ENCODE data around the gene COG5.
"Not testable (repeated sequence)": the region's sequence is repeated elsewhere in the genome, so short reads cannot be mapped to it uniquely, and the experiment has no call there.

COG5 gene

DNA sequence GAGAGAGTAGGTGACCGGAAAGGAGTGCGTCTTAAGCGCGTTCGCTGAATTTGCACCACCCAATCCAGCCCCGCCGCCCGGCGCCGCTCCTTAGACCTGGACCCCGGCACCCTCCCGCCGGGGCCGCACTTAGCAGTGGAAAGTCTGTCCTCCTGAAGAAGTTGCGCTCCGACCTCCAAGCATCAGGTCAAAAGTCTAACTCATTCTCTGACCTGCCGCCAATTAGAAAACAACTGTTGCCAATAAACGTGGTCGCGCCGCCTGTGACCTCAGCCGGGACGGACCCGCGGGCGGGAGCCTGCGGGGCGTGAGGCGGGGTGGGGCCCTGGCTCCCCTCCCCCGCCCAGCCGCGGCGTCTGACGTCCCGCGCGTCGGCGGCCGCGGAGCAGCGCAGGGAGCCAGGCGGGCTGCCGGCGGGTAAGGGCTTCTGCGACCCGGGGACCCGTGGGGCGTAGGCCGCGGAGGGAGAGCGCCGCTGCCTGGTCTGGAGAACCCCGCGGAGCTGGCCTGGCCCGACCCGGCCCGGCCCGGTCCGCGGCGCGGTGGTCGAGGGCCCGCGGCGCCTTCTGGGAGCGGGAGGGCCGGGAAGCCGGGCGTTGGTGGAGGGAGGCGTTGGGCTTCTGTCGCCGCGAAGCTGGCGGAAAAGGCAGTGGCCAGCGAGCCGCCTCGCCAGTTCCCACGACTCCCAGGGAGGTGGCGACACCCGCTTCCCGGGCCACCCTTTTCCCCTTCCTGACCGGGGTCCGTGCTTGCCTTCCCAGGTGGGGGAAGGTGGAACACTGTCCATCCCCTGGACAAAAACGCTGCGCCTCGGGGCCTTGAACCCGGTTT lies 16.4 kb upstream of the COG5 start, which contains the start of gene BCAP29:
Gene BCAP29 (plus strand): TSS at position 362 of the 831 bp plus-strand sequence. CDS start 527 bp downstream, outside the sequence.
- peak; percentile 54 for DNase-seq

DNA sequence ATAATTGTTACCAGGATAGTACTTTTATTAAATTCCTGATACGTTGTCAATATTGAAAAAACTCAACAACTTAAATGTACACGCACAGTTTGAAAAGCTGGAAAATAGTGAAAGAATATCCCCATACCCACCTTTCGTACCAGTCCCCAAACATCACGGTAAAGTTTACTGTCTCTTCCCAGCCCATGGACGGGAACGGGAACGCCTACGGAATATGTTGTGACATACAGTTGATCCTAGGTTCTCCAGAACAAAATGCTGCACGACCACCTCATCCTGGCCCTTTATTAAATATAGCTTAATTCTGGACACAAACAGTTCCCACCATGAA lies 15.8 kb upstream of the COG5 start:
- no peak for DNase-seq

DNA sequence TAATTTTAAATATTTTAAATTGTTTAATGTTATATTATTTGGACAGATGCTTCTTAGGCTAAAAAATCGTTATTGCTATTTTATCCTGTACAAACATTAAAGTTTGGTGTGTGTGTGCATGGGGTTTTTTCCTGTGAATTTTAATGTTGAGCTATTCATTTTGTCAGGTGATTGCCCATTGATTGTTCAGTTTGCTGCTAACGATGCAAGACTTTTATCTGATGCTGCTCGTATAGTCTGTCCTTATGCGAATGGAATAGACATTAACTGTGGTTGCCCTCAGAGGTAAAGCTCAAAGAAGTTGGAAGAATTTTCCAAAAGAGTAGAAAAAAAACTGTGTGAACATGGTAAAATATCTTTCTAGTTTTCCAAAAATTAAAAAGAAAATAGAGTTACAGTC lies 9.8 kb upstream of the COG5 start:
- no peak for DNase-seq

DNA sequence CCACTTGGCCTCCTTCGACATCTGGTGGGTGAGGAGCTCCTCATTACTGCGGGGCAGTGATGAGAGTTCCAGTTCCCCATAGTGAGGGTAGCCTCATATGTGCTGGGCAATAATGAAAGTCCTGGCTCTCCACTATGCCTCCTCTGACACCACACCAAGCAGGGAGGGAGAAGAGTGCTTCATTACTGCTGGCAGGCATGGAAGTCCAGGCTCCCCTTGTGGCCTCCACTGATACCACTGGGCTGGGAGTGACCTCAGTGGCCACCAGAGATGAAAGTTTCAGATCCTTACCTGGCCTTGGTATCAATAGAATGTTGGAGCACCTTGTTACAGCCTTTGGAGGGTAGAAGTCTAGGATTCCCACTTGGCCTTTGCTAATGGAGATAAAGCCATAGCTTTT lies 6.6 kb upstream of the COG5 start:
- no peak for DNase-seq

DNA sequence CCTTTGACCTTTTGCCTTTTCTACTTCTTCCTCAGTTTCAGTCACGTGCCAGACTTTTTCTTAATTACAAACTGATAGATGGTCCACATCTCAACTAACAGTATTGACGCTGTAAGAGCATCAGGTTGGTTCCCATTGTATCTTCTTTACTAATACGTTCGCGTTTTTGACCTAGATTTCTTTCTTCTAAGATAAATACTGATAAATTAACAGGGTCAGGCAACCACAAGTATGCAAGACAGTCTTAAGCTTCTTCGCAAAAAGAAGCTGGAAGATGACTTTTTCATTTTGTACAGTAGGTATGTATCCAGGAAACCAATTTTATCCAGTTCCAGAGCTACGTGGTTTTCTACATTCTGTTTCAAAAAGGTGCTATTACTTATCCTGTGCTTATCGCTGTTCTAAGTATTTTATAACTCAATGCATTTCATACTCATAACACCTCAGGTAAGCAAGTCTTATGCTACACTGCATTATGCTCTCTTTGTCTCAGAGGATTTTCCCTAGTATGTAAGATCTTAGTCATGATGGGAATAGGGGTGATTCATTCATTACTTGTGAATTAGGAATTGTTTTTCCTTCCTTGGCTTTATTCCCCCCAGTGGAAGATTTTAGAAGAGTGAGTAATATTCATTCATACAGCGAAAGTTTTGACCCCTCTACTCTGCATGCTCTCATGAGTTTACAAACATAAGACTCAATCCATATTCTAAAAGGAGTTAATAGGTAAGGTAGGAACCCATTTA lies 1.0 kb upstream of the COG5 start:
- peak; percentile 88 for DNase-seq

DNA sequence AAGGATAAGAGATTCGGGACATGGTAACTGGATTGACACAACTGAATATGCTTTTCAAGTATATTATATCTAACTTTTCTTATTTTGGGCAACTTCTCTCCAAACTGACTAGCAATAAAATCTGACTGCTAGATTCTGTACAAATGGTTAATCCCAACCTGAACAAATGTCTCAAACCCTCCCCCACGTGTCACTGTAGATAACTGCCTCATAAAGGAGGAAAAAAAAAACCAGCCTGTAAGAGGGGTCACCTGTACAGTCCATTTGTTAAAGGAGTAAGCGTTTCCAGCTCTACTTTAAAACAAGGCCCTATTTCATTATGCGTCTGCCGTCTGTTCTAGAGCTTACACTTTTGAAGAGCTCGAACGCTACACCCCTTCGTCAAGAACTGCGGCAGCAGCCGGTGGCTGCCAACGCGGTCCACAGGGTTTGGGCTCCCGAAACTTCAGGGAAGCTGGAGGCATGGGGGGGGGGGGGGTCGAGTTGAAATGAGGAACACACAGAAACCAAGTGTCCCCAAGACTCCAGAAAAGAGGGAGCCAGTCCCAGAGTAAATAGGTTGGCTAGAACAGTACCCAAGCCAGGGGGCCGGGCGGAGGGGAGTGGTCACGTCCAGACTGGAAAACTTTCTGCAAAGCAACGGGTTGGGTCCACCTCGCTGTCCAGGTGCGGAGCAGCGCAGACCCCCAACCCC lies 492 bp downstream of the COG5 start:
- DNase-seq, result peak; percentile 27

DNA sequence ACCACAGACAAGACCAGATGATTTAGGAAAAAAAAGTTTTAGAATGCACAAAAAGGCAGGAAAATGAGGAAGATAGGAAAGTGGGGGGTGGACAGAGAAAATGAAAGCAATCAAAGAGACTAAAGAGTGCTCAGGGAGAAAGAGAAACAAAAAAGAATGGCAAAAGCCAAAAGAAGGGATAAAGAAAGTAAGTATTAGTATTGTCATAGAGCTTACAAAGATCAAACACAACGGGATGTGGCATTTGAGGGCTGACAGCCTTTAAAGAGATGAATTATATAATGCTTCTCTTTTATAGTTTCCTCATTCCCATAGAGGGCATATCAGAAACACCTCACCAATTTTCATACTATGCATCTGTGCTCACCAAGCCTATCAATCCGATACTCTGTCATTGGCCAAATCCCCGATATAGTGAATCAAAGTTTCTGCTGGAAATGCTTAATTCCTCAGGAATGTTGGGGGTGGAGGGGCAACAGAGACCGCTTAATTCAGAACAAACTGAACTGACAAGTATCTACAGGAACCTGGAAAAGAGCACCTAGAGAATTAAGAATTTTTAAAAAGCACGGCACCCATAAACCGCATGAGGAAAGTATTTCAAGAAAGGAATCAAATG lies 2.7 kb downstream of the COG5 start:
- peak; percentile 60 for DNase-seq

DNA sequence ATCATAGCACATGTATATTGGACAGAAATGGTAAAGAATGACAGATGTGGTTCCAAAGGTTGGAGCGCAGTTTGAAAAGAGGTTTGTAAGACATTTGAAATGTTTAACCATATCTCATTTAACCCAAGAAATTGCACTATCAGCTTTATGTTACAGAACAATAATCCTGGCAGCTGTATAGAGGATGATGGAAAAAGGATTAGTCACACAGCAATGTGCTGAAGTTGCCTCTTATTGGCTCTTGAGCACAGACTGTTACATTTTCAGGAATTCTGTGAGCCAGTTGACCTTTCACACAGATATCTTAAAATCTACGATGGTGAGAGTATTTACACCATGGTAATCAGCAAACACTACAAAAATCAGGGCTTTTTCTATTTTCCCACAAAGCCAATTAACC lies 3.9 kb downstream of the COG5 start:
- peak; percentile 70 for DNase-seq

DNA sequence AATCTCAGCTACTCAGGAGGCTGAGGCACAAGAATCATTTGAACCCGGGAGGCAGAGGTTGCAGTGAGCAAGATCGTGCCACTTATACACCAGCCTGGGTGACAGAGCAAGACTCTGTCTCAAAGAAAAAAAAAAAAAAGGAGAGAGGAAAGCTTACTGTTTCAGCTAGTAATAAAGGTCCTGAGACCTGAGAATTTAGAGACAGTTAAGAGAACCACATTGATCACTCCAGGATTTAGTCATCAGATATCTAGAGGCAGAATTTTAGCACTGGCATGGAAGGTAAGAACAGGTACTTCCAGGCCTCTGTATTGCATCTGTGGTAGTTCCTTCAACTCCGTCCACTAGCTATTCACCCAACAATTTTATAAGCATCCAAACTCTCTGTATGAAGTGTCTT lies 7.8 kb downstream of the COG5 start:
- no peak for DNase-seq

DNA sequence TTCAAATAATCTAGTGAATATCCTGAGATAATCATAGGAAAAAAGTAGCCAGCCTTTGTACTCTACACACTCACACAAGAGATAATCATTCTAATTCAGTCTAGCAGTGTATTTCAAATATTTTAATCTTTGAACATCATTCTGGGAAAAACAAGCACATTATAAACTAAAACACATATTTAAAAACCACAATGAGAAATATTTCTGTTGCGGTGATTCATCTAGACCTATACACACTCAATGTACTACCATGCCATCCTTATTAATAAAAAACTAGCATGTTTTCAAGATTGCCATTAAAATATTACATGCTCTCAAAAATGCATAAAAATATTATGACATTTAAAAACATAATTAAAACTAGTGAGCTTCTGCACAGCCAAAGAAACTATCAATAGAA lies 11.8 kb downstream of the COG5 start:
- DNase-seq, result peak; percentile 37

DNA sequence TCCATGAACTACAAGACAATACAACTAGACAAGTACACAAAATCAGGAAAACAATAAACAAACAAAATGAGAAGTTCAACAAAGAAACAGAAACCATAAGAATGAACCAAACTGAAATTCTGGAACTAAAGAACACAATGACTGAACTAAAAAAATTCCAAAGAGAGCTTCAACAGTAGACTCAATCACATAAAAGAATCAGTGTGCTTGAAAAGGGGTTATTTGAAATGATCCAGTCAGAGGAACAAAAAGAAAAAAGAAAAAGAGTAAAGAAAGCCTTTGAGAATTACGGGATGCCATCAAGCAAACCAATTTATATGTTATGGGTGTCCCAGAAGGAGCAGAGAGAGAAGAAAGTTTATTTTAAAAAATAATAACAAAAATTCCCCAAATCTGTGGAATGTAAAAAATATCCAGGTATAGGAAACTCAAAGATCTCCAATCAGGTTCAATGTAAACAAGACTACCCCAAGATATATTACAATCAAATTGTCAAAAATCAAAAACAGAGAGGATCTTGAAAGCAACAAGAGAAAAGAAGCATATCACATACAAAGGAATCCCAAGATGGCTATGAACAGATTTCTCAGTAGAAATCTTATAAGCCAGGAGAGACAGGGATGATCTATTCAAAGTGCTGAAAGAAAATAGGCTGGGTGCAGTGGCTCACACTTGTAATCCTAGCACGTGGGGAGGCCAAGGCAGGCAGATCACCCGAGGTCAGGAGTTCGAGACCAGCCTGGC lies 18.7 kb downstream of the COG5 start:
- no peak for DNase-seq

DNA sequence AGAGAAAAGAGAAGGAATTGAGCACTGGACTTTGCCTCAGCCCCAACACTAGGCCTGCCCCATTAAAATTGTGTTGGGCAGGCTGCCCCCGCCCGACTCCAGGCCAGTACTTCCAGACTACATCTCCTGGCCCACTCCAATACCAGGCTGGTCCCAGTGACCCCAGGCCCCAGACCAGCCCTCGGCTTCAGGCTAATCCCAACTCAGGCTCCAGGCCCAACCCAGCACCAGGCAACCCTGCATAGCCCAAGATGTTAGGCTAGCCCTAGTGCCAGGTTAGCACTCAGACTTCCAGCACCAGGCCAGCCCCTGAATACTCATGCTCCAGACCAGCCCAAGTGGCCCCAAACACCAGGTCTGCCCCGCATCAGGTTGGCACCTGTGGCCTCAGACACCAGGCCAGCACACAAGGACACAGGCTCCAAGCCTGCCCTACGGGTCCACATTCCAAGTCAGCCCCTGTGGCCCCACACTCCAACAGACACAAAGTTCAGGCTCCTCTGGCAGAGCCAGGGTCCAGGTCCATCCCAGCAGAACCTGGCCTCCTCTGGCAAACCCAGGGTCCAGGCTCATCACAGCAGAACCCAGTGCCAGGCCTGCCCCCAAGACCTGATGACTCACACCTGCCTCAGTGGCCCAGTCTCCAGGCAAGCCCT lies 20.3 kb downstream of the COG5 start:
- DNase-seq, result no peak

DNA sequence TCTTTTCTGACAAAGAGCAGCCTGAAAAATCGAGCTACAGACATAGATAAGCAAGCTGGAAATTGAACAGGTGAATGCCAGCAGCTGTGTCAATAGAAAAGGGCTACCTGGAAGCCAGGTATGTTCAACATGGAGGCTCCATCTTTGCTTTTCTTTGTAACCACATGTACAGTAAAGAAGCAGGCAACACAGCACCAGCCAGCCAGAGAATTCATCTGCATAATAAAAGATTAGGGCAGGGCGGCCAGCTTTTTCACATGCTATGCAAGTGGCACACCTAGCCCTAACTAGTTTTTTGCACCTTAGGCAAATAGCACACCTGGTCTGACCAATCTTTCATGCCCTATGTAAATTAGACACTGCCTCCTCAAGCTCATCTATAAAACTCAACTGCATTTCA lies 25.7 kb downstream of the COG5 start:
- DNase-seq, result no peak

DNA sequence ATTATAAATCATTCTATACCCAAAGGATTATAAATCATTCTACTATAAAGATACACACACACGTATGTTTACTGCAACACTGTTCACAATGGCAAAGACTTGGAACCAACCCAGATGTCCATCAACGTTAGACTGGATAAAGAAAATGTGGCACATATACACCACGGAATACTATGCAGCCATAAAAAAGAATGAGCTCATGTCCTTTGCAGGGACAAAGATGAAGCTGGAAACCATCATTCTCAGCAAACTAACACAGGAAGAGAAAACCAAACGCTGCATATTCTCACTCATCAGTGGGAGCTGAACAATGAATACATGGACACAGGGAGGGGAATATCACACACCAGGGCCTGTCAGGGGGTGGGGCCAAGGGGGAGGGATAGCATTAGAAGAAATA lies 26.5 kb downstream of the COG5 start:
- DNase-seq, result not testable (repeated sequence)

DNA sequence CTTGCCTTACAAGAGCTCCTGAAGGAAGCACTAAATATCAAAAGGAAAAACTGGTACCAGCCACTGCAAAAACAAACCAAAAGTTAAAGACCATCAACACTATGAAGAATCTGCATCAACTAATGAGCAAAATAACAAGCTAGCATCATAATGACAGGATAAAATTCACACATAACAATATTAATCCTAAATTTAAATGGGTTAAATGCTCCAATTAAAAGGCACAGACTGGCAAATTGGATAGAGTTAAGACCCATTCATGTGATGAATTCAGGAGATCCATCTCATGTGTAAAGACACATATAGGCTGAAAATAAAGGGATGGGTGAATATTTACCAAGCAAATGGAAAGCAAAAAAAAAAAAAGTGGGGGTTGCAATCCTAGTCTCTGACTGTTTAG lies 29.6 kb downstream of the COG5 start:
- DNase-seq, result no peak

DNA sequence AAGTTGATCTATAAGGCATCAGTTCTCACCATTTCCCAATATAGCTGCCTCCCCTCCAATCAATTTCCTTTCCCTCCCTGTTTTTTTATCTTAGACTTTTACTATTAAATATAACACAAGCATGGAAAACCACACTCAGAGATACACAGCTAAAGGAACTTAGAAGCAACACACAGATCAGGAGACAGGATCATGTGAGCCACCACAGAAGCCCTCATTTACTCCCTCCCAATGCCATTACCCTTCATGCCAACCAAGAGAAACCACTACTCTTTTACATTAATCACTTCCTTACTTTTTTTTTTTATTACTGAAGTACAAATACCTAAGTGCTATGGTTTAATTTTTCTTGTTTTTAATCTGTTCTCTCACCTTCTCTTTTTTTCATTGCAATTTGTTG lies 33.0 kb downstream of the COG5 start:
- DNase-seq, result no peak

DNA sequence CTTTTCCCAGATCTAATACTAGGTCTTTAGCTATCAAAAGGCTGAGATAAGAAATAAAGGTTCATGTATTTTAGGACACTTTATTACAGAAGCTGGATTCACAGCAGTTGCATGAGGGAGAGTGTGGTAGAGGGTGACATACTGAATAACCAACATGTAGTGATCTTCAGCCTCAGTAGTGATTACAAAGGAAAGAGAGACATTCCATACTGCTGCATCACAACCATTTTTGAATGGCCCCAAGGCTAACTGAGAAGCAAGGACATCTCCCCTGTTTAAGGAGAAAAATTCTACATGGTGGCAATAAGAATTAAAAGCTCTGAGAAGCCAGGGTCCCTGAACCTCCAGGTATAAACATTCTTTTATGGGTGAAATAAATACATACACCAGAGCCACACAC lies 35.3 kb downstream of the COG5 start:
- peak; percentile 62 for DNase-seq

DNA sequence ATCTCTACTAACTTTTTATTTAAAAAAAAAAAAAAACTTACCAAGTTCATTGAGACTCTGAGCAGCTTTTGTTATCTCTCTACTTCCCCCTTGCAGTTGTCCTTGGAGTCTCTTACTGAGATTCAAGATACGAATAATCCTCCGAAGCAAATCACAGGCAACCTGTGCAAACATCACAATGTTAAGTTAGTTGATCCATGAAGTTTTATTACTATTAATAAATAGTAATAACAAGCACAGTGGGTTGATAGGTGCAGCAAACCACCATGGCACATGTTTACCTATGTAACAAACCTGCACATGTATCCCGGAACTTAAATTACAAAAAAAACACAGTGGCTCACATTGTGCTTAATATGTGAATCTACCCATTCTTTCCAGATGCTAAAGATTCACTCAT lies 36.5 kb downstream of the COG5 start:
- no peak for DNase-seq

DNA sequence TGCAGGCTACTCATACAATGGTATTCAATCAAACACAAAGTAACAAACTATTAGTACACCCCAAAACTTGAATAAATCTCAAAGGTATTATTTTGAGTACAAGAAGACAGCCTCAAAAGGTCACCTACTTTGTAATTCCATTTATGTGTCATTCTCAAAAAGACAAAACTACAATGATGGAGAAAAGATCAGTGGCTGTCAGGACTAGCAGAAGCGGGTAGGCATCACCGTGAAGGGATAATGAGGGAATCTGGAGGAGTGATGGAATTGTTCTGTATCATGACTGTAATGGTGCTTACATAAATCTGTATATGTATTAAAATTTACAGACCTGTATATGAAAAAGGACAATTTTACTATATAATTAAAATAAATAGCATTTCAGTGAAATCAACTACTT lies 37.0 kb downstream of the COG5 start:
- DNase-seq, result no peak

DNA sequence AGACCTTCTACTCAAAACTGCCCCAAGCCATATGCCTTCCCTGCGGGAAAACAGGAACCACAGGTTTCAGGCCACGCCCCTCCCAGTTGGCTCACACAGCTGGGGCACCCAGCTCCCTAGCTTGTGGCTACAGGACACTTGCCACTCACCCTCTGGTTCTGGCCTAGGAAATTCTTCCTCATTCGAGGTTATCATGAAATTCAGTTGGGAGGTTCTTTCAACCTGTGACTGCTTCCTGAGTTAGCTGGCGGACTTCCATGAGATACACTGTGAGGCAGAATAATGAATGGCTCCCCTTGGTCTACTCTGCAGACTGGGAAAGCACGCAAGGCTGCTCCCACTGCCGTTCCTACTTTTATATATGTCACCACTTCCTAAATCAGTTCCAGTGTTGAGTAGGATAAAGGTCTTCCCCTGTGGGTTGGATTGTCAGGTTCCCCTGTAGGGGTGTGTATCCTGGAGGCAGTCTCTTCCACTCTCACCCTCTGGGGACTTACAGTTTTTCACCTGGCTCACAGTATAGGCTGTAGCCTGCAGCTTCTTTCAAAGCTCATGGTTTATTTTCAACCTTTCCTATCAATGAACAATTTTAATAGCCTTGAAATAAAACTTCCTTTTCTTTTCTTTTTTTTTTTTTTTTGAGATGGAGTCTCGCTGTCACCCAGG lies 56.9 kb downstream of the COG5 start:
- DNase-seq, result peak; percentile 59

DNA sequence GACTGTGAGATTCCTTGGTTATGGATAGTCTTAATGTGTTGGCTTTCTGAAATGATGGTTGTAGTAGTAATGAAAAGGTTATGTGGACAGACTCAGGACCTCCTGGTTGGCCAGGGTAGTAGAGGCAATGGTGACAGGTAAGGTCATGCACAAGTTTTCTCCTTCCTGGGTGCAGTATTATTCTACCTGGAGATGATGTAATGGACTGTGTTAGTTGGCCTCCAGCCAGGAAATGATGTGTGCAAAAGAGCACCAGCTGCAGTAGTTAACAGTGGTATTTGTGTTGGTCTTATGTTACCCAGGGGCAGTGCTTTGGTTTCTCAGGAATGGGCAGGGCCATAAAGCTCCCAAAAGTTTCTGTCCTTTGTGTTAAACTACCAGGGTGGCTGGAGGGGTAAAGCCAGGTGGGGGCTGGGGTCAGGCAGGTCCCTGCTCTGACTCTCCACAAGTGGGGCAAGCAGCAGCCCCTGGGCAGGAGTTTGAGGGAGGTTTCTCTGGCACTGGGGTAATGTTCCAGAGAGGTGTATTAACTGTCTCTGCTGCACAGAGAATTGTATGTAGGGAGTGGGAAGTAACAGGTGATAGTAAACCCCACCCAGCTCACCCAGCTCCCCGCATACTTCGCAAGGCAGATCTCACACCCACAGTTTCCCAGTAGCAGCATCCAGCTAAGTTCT lies 57.6 kb downstream of the COG5 start:
- DNase-seq, result peak; percentile 10
